HepG2 (cell line): Measurements from ENCODE around the gene WFDC12. TPM values are rescaled to one million over a fixed set of nuclear protein-coding genes. Genes with fewer than 3 reads are reported as not detected.

Experiments used
- AHR ChIP-seq: IDR thresholded peaks from 2 replicates; pipeline ENCODE4 v1.6.1; 2018; ENCODE audit warnings: missing genetic modification reagents, missing compliant biosample characterization
- ARNT2 ChIP-seq: sonication (generic); formaldehyde crosslinking; IDR thresholded peaks from 2 replicates; pipeline ENCODE4 v1.8.0; 2022; ENCODE audit warnings: mild to moderate bottlenecking, low read depth, missing genetic modification reagents, moderate library complexity
- GABPB1 ChIP-seq: IDR thresholded peaks from 2 replicates; pipeline ENCODE4 v1.6.1; 2016; ENCODE audit warnings: mild to moderate bottlenecking, missing genetic modification reagents, moderate library complexity, missing compliant biosample characterization
- MTF2 ChIP-seq: sonication (generic); formaldehyde crosslinking; IDR thresholded peaks from 2 replicates; pipeline ENCODE4 v1.5.0; 2020; ENCODE audit warnings: missing genetic modification reagents, borderline replicate concordance
- RXRB ChIP-seq: IDR thresholded peaks from 2 replicates; pipeline ENCODE4 v1.6.1; 2016; ENCODE audit warnings: borderline replicate concordance, missing genetic modification reagents, missing compliant biosample characterization
- TAF15 ChIP-seq: fragments of 200-400 bp; formaldehyde crosslinking; IDR thresholded peaks from one replicate; pipeline ENCODE4 v1.6.1; 2018; ENCODE audit warnings: mild to moderate bottlenecking, low read depth, low read length; ENCODE audit not compliant: poor library complexity, severe bottlenecking
- TRIM24 ChIP-seq: sonication (generic); formaldehyde crosslinking; IDR thresholded peaks from 2 replicates; pipeline ENCODE4 v1.8.0; 2022; ENCODE audit warnings: mild to moderate bottlenecking, missing genetic modification reagents
- ZKSCAN1 ChIP-seq: fragments of 150-350 bp; IDR thresholded peaks from 2 replicates; pipeline ENCODE4 v1.6.1; 2014; ENCODE audit warnings: low read length
- ZNF10 ChIP-seq: sonication (generic); formaldehyde crosslinking; IDR thresholded peaks from 2 replicates; pipeline ENCODE4 v1.4.0; 2020; ENCODE audit warnings: mild to moderate bottlenecking, low read depth, missing genetic modification reagents, borderline replicate concordance
- ZSCAN21 ChIP-seq: sonication (generic); formaldehyde crosslinking; IDR thresholded peaks from 2 replicates; pipeline ENCODE4 v1.8.0; 2022; ENCODE audit warnings: mild to moderate bottlenecking, missing genetic modification reagents, moderate library complexity, borderline replicate concordance
- polyA plus RNA-seq, 8 experiments: library from polyadenylated mRNA; depleted of rRNA in 3 of 8; stranded (reverse) in 7 of 8; unstranded in 1 of 8; fragments of >200 nt; fragmentation: Illumina TruSeq in 4 of 8; extraction: Trizol in 4 of 8; gene quantifications; 2 replicates each; pipeline versions ENCODE4 v1.2.1 to v1.2.3, GENCODE V29; 2011 to 2016; ENCODE audit warnings: low read depth in 4 of 8, missing spikeins in 1 of 8, mixed read lengths in 1 of 8; ENCODE audit not compliant: insufficient read depth in 1 of 8
- total RNA-seq, 5 experiments: library from RNA; depleted of rRNA; stranded (reverse); fragments of >200 nt; fragmentation: Illumina TruSeq; extraction: Trizol; gene quantifications; 2 replicates each; pipeline ENCODE4 v1.2.3, GENCODE V29; 2016; ENCODE audit warnings: low read depth in 1 of 5
- TF ChIP-seq, protein P1 (sequence below): sonication (generic); formaldehyde crosslinking; IDR thresholded peaks from 2 replicates; pipeline ENCODE4 v1.5.0; 2020; ENCODE audit warnings: missing genetic modification reagents
- TF ChIP-seq, protein P2 (sequence below): sonication (generic); formaldehyde crosslinking; IDR thresholded peaks from 2 replicates; pipeline ENCODE4 v1.4.0; 2020; ENCODE audit warnings: missing genetic modification reagents
- TF ChIP-seq, protein P3 (sequence below): sonication (generic); formaldehyde crosslinking; conservative IDR thresholded peaks from 2 replicates; pipeline ENCODE4 v1.8.0; 2022; ENCODE audit warnings: missing genetic modification reagents
- TF ChIP-seq, protein P4 (sequence below): sonication (generic); formaldehyde crosslinking; IDR thresholded peaks from 2 replicates; pipeline ENCODE4 v1.9.0; 2021; ENCODE audit warnings: mild to moderate bottlenecking, missing genetic modification reagents
- TF ChIP-seq, protein P5 (sequence below): sonication (generic); formaldehyde crosslinking; IDR thresholded peaks from 2 replicates; pipeline ENCODE4 v1.9.0; 2022; ENCODE audit warnings: low read depth, missing genetic modification reagents
- TF ChIP-seq, protein P6 (sequence below): sonication (generic); formaldehyde crosslinking; IDR thresholded peaks from 2 replicates; pipeline ENCODE4 v1.5.0; 2020; ENCODE audit warnings: missing genetic modification reagents

Gene WFDC12
- total and polyA plus RNA-seq, 2 of the 13 experiments (the other 11 are each of a cell fraction or from before 2014, with no cell fraction given), result not detected

DNA sequence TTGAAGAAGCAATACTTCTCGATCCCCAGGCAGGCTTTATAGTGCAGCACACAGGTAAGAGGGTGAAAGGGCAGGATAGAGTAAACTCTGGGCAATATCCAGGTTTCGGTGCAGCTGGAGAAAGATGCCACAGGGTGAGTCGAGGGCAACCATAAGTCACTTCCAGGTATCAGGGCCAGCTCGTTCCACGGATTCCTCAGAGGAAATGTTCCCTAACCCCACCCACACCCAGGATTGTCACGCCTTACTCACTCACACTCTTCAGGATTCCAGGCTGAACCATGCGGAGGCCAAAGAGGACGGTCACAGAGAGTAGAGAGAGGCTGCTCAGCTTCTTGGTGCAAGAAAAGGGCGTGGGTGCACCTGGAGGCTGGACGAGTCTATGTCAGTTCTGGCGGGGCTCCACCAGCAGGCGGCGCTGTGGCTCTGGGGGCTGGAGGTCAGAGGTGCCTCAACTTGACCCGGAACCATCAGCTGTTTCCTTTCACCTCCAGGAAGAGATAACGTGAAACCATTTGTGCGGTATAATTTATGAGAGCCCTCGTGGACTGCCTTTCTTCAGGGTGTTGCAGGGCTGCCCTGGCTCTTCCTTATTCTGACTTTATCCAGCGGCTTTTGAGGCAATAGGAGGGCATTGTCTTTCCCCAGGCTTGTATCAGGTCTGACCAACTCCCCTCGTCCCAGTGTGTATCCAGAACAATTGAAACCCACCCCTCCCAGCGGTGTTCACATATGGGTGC, 14.5 kb upstream of the WFDC12 start (continued):
- TF ChIP-seq, protein P1, sequence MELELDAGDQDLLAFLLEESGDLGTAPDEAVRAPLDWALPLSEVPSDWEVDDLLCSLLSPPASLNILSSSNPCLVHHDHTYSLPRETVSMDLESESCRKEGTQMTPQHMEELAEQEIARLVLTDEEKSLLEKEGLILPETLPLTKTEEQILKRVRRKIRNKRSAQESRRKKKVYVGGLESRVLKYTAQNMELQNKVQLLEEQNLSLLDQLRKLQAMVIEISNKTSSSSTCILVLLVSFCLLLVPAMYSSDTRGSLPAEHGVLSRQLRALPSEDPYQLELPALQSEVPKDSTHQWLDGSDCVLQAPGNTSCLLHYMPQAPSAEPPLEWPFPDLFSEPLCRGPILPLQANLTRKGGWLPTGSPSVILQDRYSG, result no peak
- TF ChIP-seq, protein P2, sequence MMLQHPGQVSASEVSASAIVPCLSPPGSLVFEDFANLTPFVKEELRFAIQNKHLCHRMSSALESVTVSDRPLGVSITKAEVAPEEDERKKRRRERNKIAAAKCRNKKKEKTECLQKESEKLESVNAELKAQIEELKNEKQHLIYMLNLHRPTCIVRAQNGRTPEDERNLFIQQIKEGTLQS, result no peak
- TF ChIP-seq RXRB (CRISPR knock-in tag) (no peak), ZNF10 (CRISPR knock-in tag) (no peak), TAF15 (no peak), GABPB1 (CRISPR knock-in tag) (peak; percentile 72), AHR (CRISPR knock-in tag) (0 out of 2 replicates have a peak, but pooled peaks have one; percentile 68), ZKSCAN1 (no peak), ZSCAN21 (CRISPR knock-in tag) (no peak), ARNT2 (CRISPR knock-in tag) (no peak), TRIM24 (CRISPR knock-in tag) (no peak), MTF2 (CRISPR knock-in tag) (no peak)
- TF ChIP-seq, protein P3, sequence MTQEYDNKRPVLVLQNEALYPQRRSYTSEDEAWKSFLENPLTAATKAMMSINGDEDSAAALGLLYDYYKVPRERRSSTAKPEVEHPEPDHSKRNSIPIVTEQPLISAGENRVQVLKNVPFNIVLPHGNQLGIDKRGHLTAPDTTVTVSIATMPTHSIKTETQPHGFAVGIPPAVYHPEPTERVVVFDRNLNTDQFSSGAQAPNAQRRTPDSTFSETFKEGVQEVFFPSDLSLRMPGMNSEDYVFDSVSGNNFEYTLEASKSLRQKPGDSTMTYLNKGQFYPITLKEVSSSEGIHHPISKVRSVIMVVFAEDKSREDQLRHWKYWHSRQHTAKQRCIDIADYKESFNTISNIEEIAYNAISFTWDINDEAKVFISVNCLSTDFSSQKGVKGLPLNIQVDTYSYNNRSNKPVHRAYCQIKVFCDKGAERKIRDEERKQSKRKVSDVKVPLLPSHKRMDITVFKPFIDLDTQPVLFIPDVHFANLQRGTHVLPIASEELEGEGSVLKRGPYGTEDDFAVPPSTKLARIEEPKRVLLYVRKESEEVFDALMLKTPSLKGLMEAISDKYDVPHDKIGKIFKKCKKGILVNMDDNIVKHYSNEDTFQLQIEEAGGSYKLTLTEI (CRISPR knock-in tag), result no peak
- TF ChIP-seq, protein P4, sequence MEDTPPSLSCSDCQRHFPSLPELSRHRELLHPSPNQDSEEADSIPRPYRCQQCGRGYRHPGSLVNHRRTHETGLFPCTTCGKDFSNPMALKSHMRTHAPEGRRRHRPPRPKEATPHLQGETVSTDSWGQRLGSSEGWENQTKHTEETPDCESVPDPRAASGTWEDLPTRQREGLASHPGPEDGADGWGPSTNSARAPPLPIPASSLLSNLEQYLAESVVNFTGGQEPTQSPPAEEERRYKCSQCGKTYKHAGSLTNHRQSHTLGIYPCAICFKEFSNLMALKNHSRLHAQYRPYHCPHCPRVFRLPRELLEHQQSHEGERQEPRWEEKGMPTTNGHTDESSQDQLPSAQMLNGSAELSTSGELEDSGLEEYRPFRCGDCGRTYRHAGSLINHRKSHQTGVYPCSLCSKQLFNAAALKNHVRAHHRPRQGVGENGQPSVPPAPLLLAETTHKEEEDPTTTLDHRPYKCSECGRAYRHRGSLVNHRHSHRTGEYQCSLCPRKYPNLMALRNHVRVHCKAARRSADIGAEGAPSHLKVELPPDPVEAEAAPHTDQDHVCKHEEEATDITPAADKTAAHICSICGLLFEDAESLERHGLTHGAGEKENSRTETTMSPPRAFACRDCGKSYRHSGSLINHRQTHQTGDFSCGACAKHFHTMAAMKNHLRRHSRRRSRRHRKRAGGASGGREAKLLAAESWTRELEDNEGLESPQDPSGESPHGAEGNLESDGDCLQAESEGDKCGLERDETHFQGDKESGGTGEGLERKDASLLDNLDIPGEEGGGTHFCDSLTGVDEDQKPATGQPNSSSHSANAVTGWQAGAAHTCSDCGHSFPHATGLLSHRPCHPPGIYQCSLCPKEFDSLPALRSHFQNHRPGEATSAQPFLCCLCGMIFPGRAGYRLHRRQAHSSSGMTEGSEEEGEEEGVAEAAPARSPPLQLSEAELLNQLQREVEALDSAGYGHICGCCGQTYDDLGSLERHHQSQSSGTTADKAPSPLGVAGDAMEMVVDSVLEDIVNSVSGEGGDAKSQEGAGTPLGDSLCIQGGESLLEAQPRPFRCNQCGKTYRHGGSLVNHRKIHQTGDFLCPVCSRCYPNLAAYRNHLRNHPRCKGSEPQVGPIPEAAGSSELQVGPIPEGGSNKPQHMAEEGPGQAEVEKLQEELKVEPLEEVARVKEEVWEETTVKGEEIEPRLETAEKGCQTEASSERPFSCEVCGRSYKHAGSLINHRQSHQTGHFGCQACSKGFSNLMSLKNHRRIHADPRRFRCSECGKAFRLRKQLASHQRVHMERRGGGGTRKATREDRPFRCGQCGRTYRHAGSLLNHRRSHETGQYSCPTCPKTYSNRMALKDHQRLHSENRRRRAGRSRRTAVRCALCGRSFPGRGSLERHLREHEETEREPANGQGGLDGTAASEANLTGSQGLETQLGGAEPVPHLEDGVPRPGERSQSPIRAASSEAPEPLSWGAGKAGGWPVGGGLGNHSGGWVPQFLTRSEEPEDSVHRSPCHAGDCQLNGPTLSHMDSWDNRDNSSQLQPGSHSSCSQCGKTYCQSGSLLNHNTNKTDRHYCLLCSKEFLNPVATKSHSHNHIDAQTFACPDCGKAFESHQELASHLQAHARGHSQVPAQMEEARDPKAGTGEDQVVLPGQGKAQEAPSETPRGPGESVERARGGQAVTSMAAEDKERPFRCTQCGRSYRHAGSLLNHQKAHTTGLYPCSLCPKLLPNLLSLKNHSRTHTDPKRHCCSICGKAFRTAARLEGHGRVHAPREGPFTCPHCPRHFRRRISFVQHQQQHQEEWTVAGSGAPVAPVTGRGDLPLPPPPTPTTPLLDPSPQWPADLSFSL (CRISPR knock-in tag), result no peak
- TF ChIP-seq, protein P5, sequence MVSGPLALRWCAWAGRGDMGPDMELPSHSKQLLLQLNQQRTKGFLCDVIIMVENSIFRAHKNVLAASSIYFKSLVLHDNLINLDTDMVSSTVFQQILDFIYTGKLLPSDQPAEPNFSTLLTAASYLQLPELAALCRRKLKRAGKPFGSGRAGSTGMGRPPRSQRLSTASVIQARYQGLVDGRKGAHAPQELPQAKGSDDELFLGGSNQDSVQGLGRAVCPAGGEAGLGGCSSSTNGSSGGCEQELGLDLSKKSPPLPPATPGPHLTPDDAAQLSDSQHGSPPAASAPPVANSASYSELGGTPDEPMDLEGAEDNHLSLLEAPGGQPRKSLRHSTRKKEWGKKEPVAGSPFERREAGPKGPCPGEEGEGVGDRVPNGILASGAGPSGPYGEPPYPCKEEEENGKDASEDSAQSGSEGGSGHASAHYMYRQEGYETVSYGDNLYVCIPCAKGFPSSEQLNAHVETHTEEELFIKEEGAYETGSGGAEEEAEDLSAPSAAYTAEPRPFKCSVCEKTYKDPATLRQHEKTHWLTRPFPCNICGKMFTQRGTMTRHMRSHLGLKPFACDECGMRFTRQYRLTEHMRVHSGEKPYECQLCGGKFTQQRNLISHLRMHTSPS (CRISPR knock-in tag), result no peak
- TF ChIP-seq, protein P6, sequence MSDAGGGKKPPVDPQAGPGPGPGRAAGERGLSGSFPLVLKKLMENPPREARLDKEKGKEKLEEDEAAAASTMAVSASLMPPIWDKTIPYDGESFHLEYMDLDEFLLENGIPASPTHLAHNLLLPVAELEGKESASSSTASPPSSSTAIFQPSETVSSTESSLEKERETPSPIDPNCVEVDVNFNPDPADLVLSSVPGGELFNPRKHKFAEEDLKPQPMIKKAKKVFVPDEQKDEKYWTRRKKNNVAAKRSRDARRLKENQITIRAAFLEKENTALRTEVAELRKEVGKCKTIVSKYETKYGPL (CRISPR knock-in tag), result no peak
